K562 treated with DMSO at 1 percent for 12 hours (cell line): ENCODE data around the gene OR5K3. TPM values are rescaled to one million over a fixed set of nuclear protein-coding genes. Genes with fewer than 3 reads are reported as not detected.

Experiments used
- total RNA-seq: library from RNA; unstranded; fragments of 300-600 nt; gene quantifications from 2 replicates; pipeline ENCODE4 v1.2.3, GENCODE V29; 2022; ENCODE audit not compliant: insufficient read depth

OR5K3 gene
- total RNA-seq: not detected in 2 replicates

GRCh38 chr3:98390366-98390765 lies at the start of gene OR5K3:
OR5K3 (plus strand) TSS chr3:98390666; CDS start chr3:98390666, 0 bp downstream.

GRCh38 chr3:98353554-98353953 lies 36.9 kb upstream of the OR5K3 start, which contains the start of gene OR5K4:
OR5K4 (plus strand) TSS chr3:98353854; CDS start chr3:98353854, 0 bp downstream.

Other genes starting within 250 kb of the OR5K3 start
- not detected in 2 replicates for gene OR5H14, start 243.2 kb upstream of the OR5K3 start, total RNA-seq
- not detected in 2 replicates for gene OR5H15, start 224.0 kb upstream of the OR5K3 start, total RNA-seq
- gene OR5H6, start 126.4 kb upstream of the OR5K3 start, total RNA-seq: not detected in 2 replicates
- not detected in 2 replicates for gene OR5H2, start 108.2 kb upstream of the OR5K3 start, total RNA-seq
- not detected in 2 replicates for gene OR5K4, start 36.8 kb upstream of the OR5K3 start, total RNA-seq
- gene OR5K1, start 72.5 kb downstream of the OR5K3 start, total RNA-seq: not detected in 2 replicates
- not detected in 2 replicates for gene OR5K2, start 107.0 kb downstream of the OR5K3 start, total RNA-seq
- gene CLDND1, start 132.2 kb downstream of the OR5K3 start, total RNA-seq: 25.5 and 56.1 TPM in 2 replicates
- not detected in 2 replicates for gene GPR15, start 141.3 kb downstream of the OR5K3 start, total RNA-seq
- gene CPOX, start 202.9 kb downstream of the OR5K3 start, total RNA-seq: 12.5 and 22.4 TPM in 2 replicates